Epithelial cell of prostate (primary cell): Measurements from ENCODE around the gene RELB.
A peak's percentile ranks its signal among the peaks of the same experiment; 100 is the strongest.

Experiments
- DNase-seq: peaks from one replicate; pipeline ENCODE4 v3.0.0-alpha.2; 2011; ENCODE audit warnings: low read depth, low spot score
- H3K27ac ChIP-seq: fragments of 450-650 bp; 2 replicates; pipeline ENCODE4 v1.5.1; 2017; ENCODE audit warnings: mild to moderate bottlenecking

Gene RELB

GRCh38 chr19:45076029-45076850 is 75.0 kb downstream of the RELB start, which contains the start of gene ZNF296:
TSS of gene ZNF296 (minus strand) at chr19:45076478. CDS start at chr19:45076373, 105 bp downstream.
- no peak for DNase-seq
- H3K27ac ChIP-seq: peak within 1 kb of the TSS; percentile 40

DNA sequence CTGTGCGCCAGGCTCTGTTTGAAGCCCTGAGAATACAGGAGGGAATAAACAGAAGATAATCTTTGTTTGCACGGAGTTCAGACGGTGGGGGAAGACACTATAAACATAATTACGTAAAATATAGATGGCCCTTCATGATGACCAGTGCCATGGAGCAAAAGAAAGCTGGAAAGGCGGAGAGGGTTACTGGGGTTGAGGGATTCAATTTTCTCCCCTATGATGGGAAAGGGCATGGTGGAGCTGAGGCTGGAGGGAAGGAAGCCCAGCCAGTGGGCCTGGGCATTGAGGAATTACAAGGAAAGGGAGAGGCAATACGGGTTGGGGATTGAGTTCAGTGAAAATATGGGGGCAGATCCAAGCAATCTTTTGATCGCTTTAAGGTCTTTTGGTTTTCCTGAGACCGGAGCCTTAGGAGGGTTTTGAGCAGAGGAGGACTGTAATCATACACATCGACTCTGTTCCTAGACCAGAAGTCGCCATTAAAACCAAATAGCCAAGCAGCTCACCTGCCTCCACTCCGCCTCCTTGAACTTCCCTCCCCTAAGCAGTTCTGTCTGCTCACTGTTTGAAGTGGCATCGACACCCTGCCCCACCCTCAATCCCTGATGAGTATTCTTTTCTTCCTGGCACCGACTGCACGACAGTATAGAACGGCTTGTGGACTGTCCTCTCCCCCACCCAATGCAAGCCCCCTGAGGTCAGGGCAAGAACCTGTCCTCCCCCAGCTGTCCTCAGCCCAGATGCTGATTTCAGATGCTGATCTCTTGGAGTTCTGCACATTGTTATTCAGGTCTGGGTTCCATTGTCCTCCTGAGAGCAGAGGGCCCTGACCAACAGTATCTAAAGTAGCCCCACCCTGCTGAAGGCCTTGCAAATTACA is 75.8 kb downstream of the RELB start:
- H3K27ac ChIP-seq: peak overlapping the region; percentile 40
- no peak for DNase-seq

- H3K27ac ChIP-seq: no peak overlapping the region
- no peak for DNase-seq
These were observed 77.3 kb downstream of the RELB start for GRCh38 chr19:45078390-45079062.

GRCh38 chr19:45079063-45079910 is 78.0 kb downstream of the RELB start, which contains the start of gene GEMIN7:
TSS of gene GEMIN7 (plus strand) at chr19:45079260. CDS start at chr19:45090115, 10,855 bp downstream.
- DNase-seq: no peak
- peak within 1 kb of the TSS; percentile 54 for H3K27ac ChIP-seq

- peak overlapping the region; percentile 54 for H3K27ac ChIP-seq
- DNase-seq: no peak
These were observed 78.7 kb downstream of the RELB start for GRCh38 chr19:45079911-45080370.

DNA sequence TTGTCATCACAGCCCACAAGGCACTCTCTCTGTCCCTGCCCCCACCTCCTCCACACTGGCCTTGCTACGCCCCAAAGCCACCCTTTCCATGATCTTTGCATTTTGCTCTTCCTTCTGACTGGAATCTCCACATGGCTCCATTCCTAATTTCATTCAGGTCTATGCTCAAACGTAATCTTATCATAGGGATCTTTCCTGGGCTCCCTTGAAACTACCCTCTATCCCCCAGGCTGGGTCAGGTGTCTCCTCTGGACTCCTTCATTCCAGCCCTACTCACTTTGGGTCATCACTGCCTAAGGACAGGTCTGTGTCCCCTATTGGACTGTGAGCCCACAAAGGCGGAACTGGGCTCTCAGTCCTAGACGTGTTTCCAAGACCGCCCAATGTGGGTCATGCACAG is 80.9 kb downstream of the RELB start:
- no peak for DNase-seq
- no peak overlapping the region for H3K27ac ChIP-seq

DNA sequence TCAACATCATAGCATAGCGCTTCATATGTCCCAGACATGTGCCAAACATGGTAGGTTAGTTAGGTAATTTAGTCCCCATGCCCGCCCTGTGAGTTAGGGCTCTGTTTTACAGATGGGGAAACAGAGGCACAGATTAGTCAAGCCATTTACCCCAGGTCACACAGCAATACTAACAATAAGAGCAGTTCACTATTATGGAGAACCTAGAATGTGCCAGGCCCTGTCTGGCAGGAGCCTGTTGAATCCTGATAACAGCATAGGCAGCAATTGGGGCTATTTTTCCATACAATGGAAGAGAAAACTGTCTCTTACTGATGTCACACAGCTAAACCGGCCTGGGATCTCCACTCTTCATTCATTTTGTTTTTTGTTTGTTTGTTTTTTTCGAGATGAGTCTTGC is 85.2 kb downstream of the RELB start:
- no peak overlapping the region for H3K27ac ChIP-seq
- DNase-seq: no peak

DNA sequence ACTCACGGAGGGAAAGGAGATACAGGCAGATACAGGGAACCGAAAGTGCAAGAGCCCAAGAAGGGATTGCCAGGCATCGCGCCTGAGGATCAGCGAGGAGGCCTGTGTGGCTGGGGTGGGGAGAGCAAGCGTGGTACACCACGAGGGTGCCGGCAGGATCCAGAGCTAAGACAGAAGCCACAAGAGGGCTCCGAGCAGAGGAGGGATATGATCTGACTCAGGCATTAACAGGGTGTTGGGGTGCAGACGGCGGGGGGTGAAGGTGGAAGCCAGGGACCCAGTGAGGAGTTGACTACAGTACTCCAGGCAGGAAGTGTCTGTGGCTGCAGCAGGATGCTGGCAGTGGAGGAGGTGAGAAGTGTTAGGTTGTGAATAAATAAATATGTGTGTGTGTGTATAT is 86.3 kb downstream of the RELB start:
- no peak for DNase-seq
- no peak overlapping the region for H3K27ac ChIP-seq
